PC-3 (cell line): ENCODE results near the gene FAM200A. TPM values are rescaled to one million over a fixed set of nuclear protein-coding genes. Genes with fewer than 3 reads are reported as not detected.
"Not testable (repeated sequence)": the region's sequence is repeated elsewhere in the genome, so short reads cannot be mapped to it uniquely, and the experiment has no call there.

Experiments
- ATAC-seq: fragments of 200-7000 bp; cut with Tn5 transposase; 2 replicates; pipeline ENCODE4 v1.9.1; 2020; ENCODE audit warnings: mild to moderate bottlenecking, moderate library complexity
- BruUV-seq: library from RNA; stranded (reverse); fragments of 400-500 nt; replicated peaks from 2 replicates; lab custom pipeline; 2021; lab: Mats Ljungman, UMichigan
- CTCF ChIA-PET: fragments of 300-600 bp; sonication (Branson Sonifier 250); formaldehyde crosslinking; loops from one replicate; lab custom pipeline; 2022; ENCODE audit warnings: antibody characterized with exemption; lab: Charles Lee
- POLR2A ChIA-PET: fragments of 300-600 bp; sonication (Branson Sonifier 250); formaldehyde crosslinking; loops from one replicate; lab custom pipeline; 2022; ENCODE audit warnings: antibody characterized with exemption; ENCODE audit not compliant: unreplicated experiment; lab: Charles Lee
- DNase-seq: peaks from one replicate; pipeline ENCODE4 v3.0.0-alpha.2; 2015
- H2AFZ ChIP-seq: fragments of 300-600 bp; sonication (generic); 2 replicates; pipeline ENCODE4 v1.6.0; 2016; ENCODE audit warnings: antibody characterized with exemption, low read length
- H3F3A ChIP-seq: fragments of 300-600 bp; sonication (generic); one replicate; pipeline ENCODE4 v1.6.0; 2017; ENCODE audit warnings: antibody characterized with exemption, low read length, control low read depth, mild to moderate bottlenecking; ENCODE audit not compliant: unreplicated experiment
- H3K27ac ChIP-seq: fragments of 300-600 bp; sonication (generic); 2 replicates; pipeline ENCODE4 v1.5.1; 2016; ENCODE audit warnings: mild to moderate bottlenecking, low read length
- H3K27me3 ChIP-seq: fragments of 300-600 bp; sonication (generic); 2 replicates; pipeline ENCODE4 v1.6.1; 2016; ENCODE audit warnings: low read length, mixed read lengths
- H3K36me3 ChIP-seq: fragments of 300-600 bp; sonication (generic); 2 replicates; pipeline ENCODE4 v1.6.1; 2016; ENCODE audit warnings: low read depth, mixed run types, low read length, mixed read lengths
- H3K4me1 ChIP-seq: fragments of 300-600 bp; sonication (generic); 2 replicates; pipeline ENCODE4 v1.5.1; 2016; ENCODE audit warnings: low read length; ENCODE audit not compliant: insufficient read depth
- H3K4me2 ChIP-seq: fragments of 300-600 bp; sonication (generic); 2 replicates; pipeline ENCODE4 v1.6.0; 2016; ENCODE audit warnings: low read length
- H3K4me3 ChIP-seq: fragments of 300-600 bp; sonication (generic); 2 replicates; pipeline ENCODE4 v1.5.1; 2016; ENCODE audit warnings: mild to moderate bottlenecking, low read length, mixed read lengths
- H3K79me2 ChIP-seq: fragments of 300-600 bp; sonication (generic); 2 replicates; pipeline ENCODE4 v1.6.1; 2017; ENCODE audit warnings: low read length, mixed read lengths
- H3K9ac ChIP-seq: fragments of 300-600 bp; sonication (generic); 2 replicates; pipeline ENCODE4 v1.6.0; 2016; ENCODE audit warnings: mild to moderate bottlenecking, low read length
- H3K9me2 ChIP-seq: fragments of 300-600 bp; sonication (generic); replicated peaks from 2 replicates; pipeline ENCODE4 v1.6.1; 2016; ENCODE audit warnings: mixed run types, low read length, mixed read lengths
- H3K9me3 ChIP-seq: fragments of 300-600 bp; sonication (generic); 2 replicates; pipeline ENCODE4 v1.6.1; 2016; ENCODE audit warnings: low read length, mixed read lengths
- H4K20me1 ChIP-seq: fragments of 300-600 bp; sonication (generic); 2 replicates; pipeline ENCODE4 v1.6.1; 2016; ENCODE audit warnings: low read length, mixed read lengths
- EZH2 ChIP-seq: fragments of 300-600 bp; sonication (generic); IDR thresholded peaks from one replicate; pipeline ENCODE4 v1.6.1; 2017; ENCODE audit warnings: antibody characterized with exemption, mild to moderate bottlenecking, low read length; ENCODE audit not compliant: unreplicated experiment
- EZH2phosphoT487 ChIP-seq: fragments of 300-600 bp; sonication (generic); IDR thresholded peaks from 2 replicates; pipeline ENCODE4 v1.6.1; 2018; ENCODE audit warnings: mild to moderate bottlenecking, antibody characterized with exemption, low read length, borderline replicate concordance
- intact Hi-C: fragments of 100-400 bp; cut with micrococcal nuclease; formaldehyde crosslinking; loops from 2 replicates; pipeline ENCODE4 v1.9.0; 2023
- total RNA-seq: library from RNA; depleted of rRNA; stranded (reverse); fragments of >200 nt; gene quantifications from 2 replicates; pipeline ENCODE4 v1.2.3, GENCODE V29; 2014
- TF ChIP-seq, protein P1 (sequence below): fragments of 300-600 bp; sonication (generic); conservative IDR thresholded peaks from 2 replicates; pipeline ENCODE4 v1.5.1; 2017; ENCODE audit warnings: antibody characterized with exemption, low read depth, mild to moderate bottlenecking, low read length

The FAM200A gene
- total RNA-seq, 1 experiment from 2014 or later: 3.8 TPM

DNA sequence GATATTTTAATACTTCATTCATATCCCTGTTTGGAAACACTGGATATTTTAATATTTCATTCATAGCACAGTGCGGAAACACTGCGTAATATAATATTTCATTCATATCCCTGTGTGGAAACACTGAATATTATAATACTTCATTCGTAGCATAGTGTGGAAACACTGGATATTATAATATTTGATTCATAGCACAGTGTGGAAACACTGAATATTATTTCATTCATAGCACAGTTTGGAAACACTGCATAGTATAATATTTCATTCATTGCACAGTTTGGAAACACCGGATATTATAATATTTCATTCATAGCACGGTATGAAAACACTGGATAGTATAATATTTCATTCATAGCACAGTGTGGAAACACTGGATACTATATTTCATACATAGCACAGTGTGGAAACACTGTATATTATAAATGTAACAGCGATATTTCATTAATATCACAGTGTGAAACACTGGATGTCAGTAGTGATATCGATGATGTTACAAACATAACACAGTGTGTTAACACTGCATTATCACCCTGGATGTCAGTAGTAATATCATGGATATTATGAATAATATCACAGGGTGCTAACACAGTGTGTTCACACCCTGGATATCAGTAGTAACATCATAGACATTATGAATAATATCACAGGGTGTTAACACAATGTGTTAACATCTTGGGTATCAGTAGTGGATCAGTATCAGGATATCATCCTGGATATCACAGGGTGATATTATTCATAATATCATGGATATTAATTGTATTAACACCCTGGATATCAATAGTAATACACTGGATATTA, 43.2 kb upstream of the FAM200A start:
- no peaks in the 10 kb centered on the region for H3F3A ChIP-seq
- no peaks in the 10 kb centered on the region for H3K9me3 ChIP-seq
- H3K9me2 ChIP-seq: no peaks in the 10 kb centered on the region
- H3K4me2 ChIP-seq: no peak overlapping the region
- H4K20me1 ChIP-seq: no peaks in the 10 kb centered on the region
- ATAC-seq (peak; percentile 27), DNase-seq (no peak)
- no peaks in the 10 kb centered on the region for H3K36me3 ChIP-seq
- CTCF ChIA-PET: no interaction called here
- intact Hi-C loops: no loop called here
- TF ChIP-seq EZH2 (no peak), EZH2phosphoT487 (no peak)
- TF ChIP-seq, protein P1, sequence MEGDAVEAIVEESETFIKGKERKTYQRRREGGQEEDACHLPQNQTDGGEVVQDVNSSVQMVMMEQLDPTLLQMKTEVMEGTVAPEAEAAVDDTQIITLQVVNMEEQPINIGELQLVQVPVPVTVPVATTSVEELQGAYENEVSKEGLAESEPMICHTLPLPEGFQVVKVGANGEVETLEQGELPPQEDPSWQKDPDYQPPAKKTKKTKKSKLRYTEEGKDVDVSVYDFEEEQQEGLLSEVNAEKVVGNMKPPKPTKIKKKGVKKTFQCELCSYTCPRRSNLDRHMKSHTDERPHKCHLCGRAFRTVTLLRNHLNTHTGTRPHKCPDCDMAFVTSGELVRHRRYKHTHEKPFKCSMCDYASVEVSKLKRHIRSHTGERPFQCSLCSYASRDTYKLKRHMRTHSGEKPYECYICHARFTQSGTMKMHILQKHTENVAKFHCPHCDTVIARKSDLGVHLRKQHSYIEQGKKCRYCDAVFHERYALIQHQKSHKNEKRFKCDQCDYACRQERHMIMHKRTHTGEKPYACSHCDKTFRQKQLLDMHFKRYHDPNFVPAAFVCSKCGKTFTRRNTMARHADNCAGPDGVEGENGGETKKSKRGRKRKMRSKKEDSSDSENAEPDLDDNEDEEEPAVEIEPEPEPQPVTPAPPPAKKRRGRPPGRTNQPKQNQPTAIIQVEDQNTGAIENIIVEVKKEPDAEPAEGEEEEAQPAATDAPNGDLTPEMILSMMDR: no peak
- no peak overlapping the region for H2AFZ ChIP-seq
- H3K9ac ChIP-seq: no peak overlapping the region
- BruUV-seq: no TSS peak
- H3K4me3 ChIP-seq: no peak overlapping the region
- H3K27me3 ChIP-seq: peaks cover 28% of the 10 kb centered on the region
- POLR2A ChIA-PET: no interaction called here
- H3K4me1 ChIP-seq: no peaks in the 10 kb centered on the region
- no peaks in the 10 kb centered on the region for H3K79me2 ChIP-seq
- no peak overlapping the region for H3K27ac ChIP-seq

DNA sequence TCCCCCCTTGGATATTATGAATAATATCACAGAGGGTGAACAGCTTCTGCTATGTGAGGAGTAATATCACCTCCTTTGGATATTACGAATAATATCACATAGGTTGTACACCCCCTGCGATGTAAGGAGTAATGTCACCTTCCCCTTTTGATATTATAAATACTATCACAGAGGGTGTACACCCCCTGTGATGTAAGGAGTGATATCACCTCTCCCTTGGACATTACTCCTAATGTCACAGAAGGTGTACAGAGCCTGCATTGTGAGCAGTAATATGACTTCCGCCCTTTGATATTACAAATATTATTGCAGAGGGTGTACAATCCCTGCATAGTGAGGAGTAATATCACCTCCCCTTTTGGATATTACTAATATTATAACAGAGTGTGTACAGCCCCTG, 37.0 kb upstream of the FAM200A start:
- Histone ChIP-seq H3F3A (no peaks in the 10 kb centered on the region), H3K27ac (no peak overlapping the region), H3K9me3 (no peaks in the 10 kb centered on the region), H3K9me2 (no peaks in the 10 kb centered on the region), H3K9ac (no peak overlapping the region), H3K79me2 (no peaks in the 10 kb centered on the region), H3K4me2 (no peak overlapping the region), H3K36me3 (no peaks in the 10 kb centered on the region), H2AFZ (no peak overlapping the region), H3K4me1 (no peaks in the 10 kb centered on the region), H3K27me3 (peaks cover 79% of the 10 kb centered on the region), H4K20me1 (no peaks in the 10 kb centered on the region), H3K4me3 (no peak overlapping the region)
- intact Hi-C loops: no loop called here
- CTCF ChIA-PET: no interaction called here
- POLR2A ChIA-PET: no interaction called here
- ATAC-seq: no peak
- TF ChIP-seq EZH2phosphoT487 (no peak), EZH2 (no peak)
- TF ChIP-seq, protein P1: no peak
- no TSS peak for BruUV-seq
- no peak for DNase-seq

DNA sequence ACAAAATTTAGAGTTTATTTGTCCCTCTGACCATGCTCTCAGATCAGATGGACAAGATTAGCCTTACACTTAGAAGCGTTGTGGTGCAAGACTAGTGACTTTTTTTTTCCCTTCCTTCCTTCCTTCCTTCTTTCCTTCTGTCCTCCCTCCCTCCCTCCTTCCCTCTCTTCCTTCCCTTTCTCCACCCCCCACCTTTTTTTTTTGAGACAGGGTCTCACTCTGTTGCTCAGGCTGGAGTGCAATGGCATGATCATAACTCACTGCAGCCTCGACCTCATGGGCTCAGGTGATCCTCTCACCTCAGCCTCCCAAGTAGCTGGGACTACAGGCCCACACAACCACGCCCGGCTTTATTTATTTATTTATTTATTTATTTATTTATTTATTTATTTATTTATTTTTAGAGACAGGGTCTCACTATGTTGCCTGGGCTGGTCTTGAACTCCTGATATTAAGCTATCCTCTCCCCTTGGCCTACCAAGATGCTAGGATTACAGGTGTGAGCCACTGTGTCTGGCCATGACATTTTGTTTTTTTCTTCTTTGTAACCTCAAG, 28.9 kb upstream of the FAM200A start:
- POLR2A ChIA-PET, H3K4me2 ChIP-seq, DNase-seq, H3K9ac ChIP-seq, H3K4me1 ChIP-seq, H4K20me1 ChIP-seq, ATAC-seq, intact Hi-C loops, H3K79me2 ChIP-seq, CTCF ChIA-PET, H3K9me2 ChIP-seq, H3K36me3 ChIP-seq, H2AFZ ChIP-seq, H3K9me3 ChIP-seq, H3F3A ChIP-seq, BruUV-seq, H3K27ac ChIP-seq, H3K4me3 ChIP-seq: not testable (repeated sequence)
- H3K27me3 ChIP-seq: peaks cover 45% of the 10 kb centered on the region
